ENCODE data around the gene TMEM50B. TPM values are rescaled to one million over a fixed set of nuclear protein-coding genes. Genes with fewer than 3 reads are reported as not detected.

TMEM50B gene
- total and polyA plus RNA-seq, 2 donors (not counting 1 experiment from before 2014, with no cell fraction given) = 28.4 to 60.8 TPM

DNA sequence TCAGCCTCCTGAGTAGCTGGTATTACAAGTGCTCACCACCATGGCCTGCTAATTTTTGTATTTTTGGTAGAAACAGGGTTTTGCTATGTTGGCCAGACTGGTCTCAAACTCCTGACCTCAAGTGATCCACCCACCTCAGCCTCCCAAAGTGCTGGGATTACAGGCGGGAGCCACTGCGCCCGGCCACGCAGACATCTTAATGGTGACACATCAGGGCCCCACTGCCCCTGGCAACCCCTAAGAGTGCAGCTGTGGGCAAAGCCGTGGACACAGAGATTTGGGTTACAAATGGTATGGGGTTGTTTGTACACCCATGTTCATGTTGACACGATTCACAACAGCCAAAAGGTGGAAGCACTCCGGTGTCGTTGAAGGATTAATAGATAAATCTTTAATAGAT, 46.8 kb downstream of the TMEM50B start:
- H3K4me3 ChIP-seq (replicated peaks in 1 of 4; ENCODE audit: control extremely low read depth in 1 of 4, insufficient read depth in 1 of 4, low read depth in 3 of 4, low read length in 4 of 4) = no peak overlapping the region
- H3K9ac ChIP-seq (ENCODE audit: insufficient read depth, low read length) = no peak overlapping the region
- H3K4me2 ChIP-seq (ENCODE audit: extremely low read depth, insufficient read depth, low read length) = no peak overlapping the region
- peaks cover 19% of the 10 kb centered on the region for H3K36me3 ChIP-seq (ENCODE audit: control insufficient read depth, insufficient read depth, low read length)
- no peak for DNase-seq (ENCODE audit: low read depth in 2 of 2)
- no peak overlapping the region for H3K27ac ChIP-seq (ENCODE audit: insufficient read depth, low read length)
- no peaks in the 10 kb centered on the region for H3K9me3 ChIP-seq (ENCODE audit: control insufficient read depth, insufficient read depth, low read depth, low read length)
- TF ChIP-seq CTCF (conservative IDR thresholded peaks at IDR 0.05 in 1 of 2, IDR thresholded peaks at IDR 0.05 in 1 of 2; ENCODE audit: low read depth in 1 of 2, low read length in 2 of 2) (no peak), EZH2 (IDR thresholded peaks at IDR 0.05; ENCODE audit: low read length, missing control alignments) (no peak)
- H3K4me1 ChIP-seq (ENCODE audit: control insufficient read depth, extremely low read depth, insufficient read depth, low read length) = peaks cover 6% of the 10 kb centered on the region
- H4K20me1 ChIP-seq (ENCODE audit: control insufficient read depth, extremely low read depth, insufficient read depth, low read length) = no peaks in the 10 kb centered on the region
- H3K79me2 ChIP-seq (ENCODE audit: control insufficient read depth, insufficient read depth, low read length) = no peaks in the 10 kb centered on the region
- H2AFZ ChIP-seq (ENCODE audit: low read length) = no peak overlapping the region
- no peaks in the 10 kb centered on the region for H3K27me3 ChIP-seq (ENCODE audit: control insufficient read depth, insufficient read depth, low read length)

GRCh38 chr21:33432496-33432895, 47.3 kb downstream of the TMEM50B start:
- Histone ChIP-seq H3K9ac (ENCODE audit: insufficient read depth, low read length) (no peak overlapping the region), H3K9me3 (ENCODE audit: control insufficient read depth, insufficient read depth, low read depth, low read length) (no peaks in the 10 kb centered on the region), H2AFZ (ENCODE audit: low read length) (no peak overlapping the region), H3K4me3 (replicated peaks in 1 of 4; ENCODE audit: control extremely low read depth in 1 of 4, insufficient read depth in 1 of 4, low read depth in 3 of 4, low read length in 4 of 4) (no peak overlapping the region), H3K27ac (ENCODE audit: insufficient read depth, low read length) (no peak overlapping the region), H3K36me3 (ENCODE audit: control insufficient read depth, insufficient read depth, low read length) (peaks cover 18% of the 10 kb centered on the region), H3K79me2 (ENCODE audit: control insufficient read depth, insufficient read depth, low read length) (no peaks in the 10 kb centered on the region), H3K4me1 (ENCODE audit: control insufficient read depth, extremely low read depth, insufficient read depth, low read length) (peaks cover 6% of the 10 kb centered on the region), H3K27me3 (ENCODE audit: control insufficient read depth, insufficient read depth, low read length) (no peaks in the 10 kb centered on the region), H4K20me1 (ENCODE audit: control insufficient read depth, extremely low read depth, insufficient read depth, low read length) (no peaks in the 10 kb centered on the region), H3K4me2 (ENCODE audit: extremely low read depth, insufficient read depth, low read length) (no peak overlapping the region)
- TF ChIP-seq CTCF (conservative IDR thresholded peaks at IDR 0.05 in 1 of 2, IDR thresholded peaks at IDR 0.05 in 1 of 2; ENCODE audit: low read depth in 1 of 2, low read length in 2 of 2) = no peak
- TF ChIP-seq EZH2 (IDR thresholded peaks at IDR 0.05; ENCODE audit: low read length, missing control alignments) = no peak
- no peak for DNase-seq (ENCODE audit: low read depth in 2 of 2)

DNA sequence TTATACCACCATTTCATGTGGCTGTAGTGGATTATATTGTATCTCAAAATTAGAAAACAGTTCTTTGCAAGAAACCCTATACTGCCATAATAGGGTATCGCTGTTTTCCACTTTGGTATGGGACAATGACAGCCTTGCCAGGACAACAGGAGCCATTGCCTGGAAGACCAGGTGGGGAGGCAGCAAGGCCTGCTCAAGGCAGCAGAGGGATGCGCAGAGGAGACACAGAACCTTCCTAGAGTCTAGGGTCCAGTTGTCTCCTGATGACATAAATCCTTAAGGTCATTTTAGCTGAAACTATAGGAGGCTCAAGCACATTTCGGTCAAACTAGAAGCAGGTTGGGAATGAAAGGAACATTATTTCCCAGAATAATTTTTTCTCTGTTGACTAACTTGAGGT, 48.9 kb downstream of the TMEM50B start:
- Histone ChIP-seq H3K79me2 (ENCODE audit: control insufficient read depth, insufficient read depth, low read length) (no peaks in the 10 kb centered on the region), H3K27ac (ENCODE audit: insufficient read depth, low read length) (no peak overlapping the region), H3K36me3 (ENCODE audit: control insufficient read depth, insufficient read depth, low read length) (peaks cover 22% of the 10 kb centered on the region), H3K9me3 (ENCODE audit: control insufficient read depth, insufficient read depth, low read depth, low read length) (no peaks in the 10 kb centered on the region), H3K4me3 (replicated peaks in 1 of 4; ENCODE audit: control extremely low read depth in 1 of 4, insufficient read depth in 1 of 4, low read depth in 3 of 4, low read length in 4 of 4) (no peak overlapping the region), H3K27me3 (ENCODE audit: control insufficient read depth, insufficient read depth, low read length) (no peaks in the 10 kb centered on the region), H4K20me1 (ENCODE audit: control insufficient read depth, extremely low read depth, insufficient read depth, low read length) (no peaks in the 10 kb centered on the region), H3K9ac (ENCODE audit: insufficient read depth, low read length) (no peak overlapping the region), H3K4me2 (ENCODE audit: extremely low read depth, insufficient read depth, low read length) (no peak overlapping the region), H2AFZ (ENCODE audit: low read length) (no peak overlapping the region), H3K4me1 (ENCODE audit: control insufficient read depth, extremely low read depth, insufficient read depth, low read length) (peaks cover 6% of the 10 kb centered on the region)
- TF ChIP-seq CTCF (conservative IDR thresholded peaks at IDR 0.05 in 1 of 2, IDR thresholded peaks at IDR 0.05 in 1 of 2; ENCODE audit: low read depth in 1 of 2, low read length in 2 of 2) (no peak), EZH2 (IDR thresholded peaks at IDR 0.05; ENCODE audit: low read length, missing control alignments) (no peak)
- DNase-seq (ENCODE audit: low read depth in 2 of 2) = no peak

All from fibroblast of lung (primary cell).